HG03457 (cell line): ENCODE results near the gene TPSG1.

Experiments
- ATAC-seq: cut with Tn5 transposase; IDR thresholded peaks from one replicate; pipeline ENCODE4 v1.9.1; 2021; ENCODE audit warnings: moderate number of reproducible peaks; ENCODE audit not compliant: unreplicated experiment

The TPSG1 gene

GRCh38 chr16:1181404-1182315, 43.4 kb downstream of the TPSG1 start:
- no peak for ATAC-seq

- ATAC-seq = no peak
Observed at GRCh38 chr16:1180549-1181403, 44.3 kb downstream of the TPSG1 start.

- ATAC-seq = no peak
Observed at GRCh38 chr16:1178295-1178910, 46.7 kb downstream of the TPSG1 start.

- no peak for ATAC-seq
Observed at GRCh38 chr16:1177750-1178149, 47.3 kb downstream of the TPSG1 start.

- no peak for ATAC-seq
Observed at GRCh38 chr16:1177053-1177452, 48.0 kb downstream of the TPSG1 start.

GRCh38 chr16:1176280-1176897, 48.7 kb downstream of the TPSG1 start:
- no peak for ATAC-seq

GRCh38 chr16:1175566-1176279, 49.3 kb downstream of the TPSG1 start:
- ATAC-seq = no peak

GRCh38 chr16:1174477-1175357, 50.4 kb downstream of the TPSG1 start:
- no peak for ATAC-seq

- ATAC-seq = no peak
Observed at GRCh38 chr16:1173788-1174451, 51.1 kb downstream of the TPSG1 start.

GRCh38 chr16:1172651-1173050, 52.4 kb downstream of the TPSG1 start:
- ATAC-seq = no peak

GRCh38 chr16:1171854-1172428, 53.1 kb downstream of the TPSG1 start:
- ATAC-seq = no peak
